K562 (cell line): ENCODE results near the gene MOK. TPM values are rescaled to one million over a fixed set of nuclear protein-coding genes. Genes with fewer than 3 reads are reported as not detected.

ENCODE experiments used
- ATAC-seq: fragments of 200-7000 bp; cut with Tn5 transposase; 3 replicates; pipeline ENCODE4 v1.9.1; 2020; ENCODE audit warnings: moderate library complexity
- BruUV-seq: library from RNA; stranded (reverse); fragments of 400-500 nt; replicated peaks from 2 replicates; lab custom pipeline; 2021; lab: Mats Ljungman, UMichigan
- CTCF ChIA-PET: fragments of 300-600 bp; formaldehyde crosslinking; extraction: SDS; loops from one replicate; lab custom pipeline; 2021; ENCODE audit warnings: low intra/inter-chr PET ratio; lab: Yijun Ruan, JAX
- POLR2A ChIA-PET: fragments of 300-600, 350-650 bp; sonication (Branson Sonifier 250); formaldehyde crosslinking; extraction: SDS; loops from one replicate; lab custom pipeline; 2021; ENCODE audit warnings: antibody characterized with exemption, inconsistent platforms; lab: Yijun Ruan, JAX
- DNase-seq, 4 experiments: peaks; one replicate each; pipeline versions ENCODE4 v3.0.0 to v3.0.0-alpha.2; 2011 to 2018; ENCODE audit warnings: low spot score in 3 of 4, mixed read lengths in 3 of 4; ENCODE audit errors: extremely low read depth in 1 of 4
- FAIRE-seq: peaks from 2 replicates; lab custom pipeline; 2011; peaks lifted over from hg19 to GRCh38; lab: Jason Lieb, UNC
- H2AFZ ChIP-seq: 2 replicates; pipeline ENCODE4 v1.6.0; 2011; ENCODE audit warnings: low read depth, low read length, control low read depth, inconsistent platforms
- H3K27ac ChIP-seq: fragments of 200-600 bp; 3 replicates; pipeline ENCODE4 v1.8.0; 2011; ENCODE audit warnings: low read depth, mild to moderate bottlenecking, control low read depth, inconsistent platforms, low read length, moderate library complexity, mixed read lengths; ENCODE audit errors: extremely low read depth
- H3K27me3 ChIP-seq, 2 experiments: fragments of 300-600 bp in 1 of 2; 2 replicates in 1 of 2; 3 replicates in 1 of 2; pipeline versions ENCODE4 v1.6.0 to v1.8.0; 2011; ENCODE audit warnings: inconsistent platforms in 2 of 2, low read length in 2 of 2, mild to moderate bottlenecking in 1 of 2, mixed read lengths in 1 of 2, moderate library complexity in 1 of 2; ENCODE audit not compliant: control insufficient read depth in 2 of 2, insufficient read depth in 2 of 2
- H3K36me3 ChIP-seq: fragments of 300-600 bp; 3 replicates; pipeline ENCODE4 v1.8.0; 2011; ENCODE audit warnings: mild to moderate bottlenecking, low read length, inconsistent platforms; ENCODE audit not compliant: control insufficient read depth, insufficient read depth
- H3K4me1 ChIP-seq, 2 experiments: fragments of 200-600 bp in 1 of 2; replicated peaks in 1 of 2; 2 replicates in 1 of 2; 3 replicates in 1 of 2; pipeline versions ENCODE4 v1.5.1 to v1.8.0; 2011; ENCODE audit warnings: inconsistent platforms in 2 of 2, low read length in 2 of 2, mild to moderate bottlenecking in 1 of 2, mixed read lengths in 1 of 2, moderate library complexity in 1 of 2; ENCODE audit not compliant: control insufficient read depth in 2 of 2, insufficient read depth in 2 of 2
- H3K4me2 ChIP-seq: 2 replicates; pipeline ENCODE4 v1.6.1; 2011; ENCODE audit warnings: low read length, control low read depth, inconsistent platforms, mixed read lengths; ENCODE audit not compliant: insufficient read depth
- H3K4me3 ChIP-seq: fragments of 200-600 bp; sonication (generic), shearing (Covaris generic); 2 replicates; pipeline ENCODE4 v1.5.1; 2016; ENCODE audit warnings: control low read depth, inconsistent platforms
- H3K79me2 ChIP-seq: fragments of 200-600 bp; 3 replicates; pipeline ENCODE4 v1.8.0; 2011; ENCODE audit warnings: low read length, inconsistent platforms; ENCODE audit not compliant: control insufficient read depth, insufficient read depth
- H3K9ac ChIP-seq, 2 experiments: 2 replicates each; pipeline versions ENCODE4 v1.6.0 to v1.6.1; 2011; ENCODE audit warnings: low read depth in 2 of 2, low read length in 2 of 2, control low read depth in 1 of 2, inconsistent platforms in 1 of 2, mild to moderate bottlenecking in 1 of 2, mixed read lengths in 1 of 2; ENCODE audit not compliant: insufficient read depth in 1 of 2
- H3K9me1 ChIP-seq: one replicate; pipeline ENCODE4 v1.6.0; 2011; ENCODE audit warnings: inconsistent platforms, mild to moderate bottlenecking, low read length, moderate library complexity; ENCODE audit not compliant: control insufficient read depth, insufficient read depth
- H3K9me3 ChIP-seq: replicated peaks from 2 replicates; pipeline ENCODE4 v1.5.1; 2011; ENCODE audit warnings: low read depth, low read length, inconsistent platforms; ENCODE audit not compliant: control insufficient read depth, insufficient read depth
- H4K20me1 ChIP-seq: replicated peaks from 2 replicates; pipeline ENCODE4 v1.6.1; 2011; ENCODE audit warnings: low read length, inconsistent platforms, mixed read lengths; ENCODE audit not compliant: control insufficient read depth, insufficient read depth
- TGIF2 ChIP-seq: sonication (generic); formaldehyde crosslinking; IDR thresholded peaks from 2 replicates; pipeline ENCODE4 v1.8.1; 2022; ENCODE audit warnings: mild to moderate bottlenecking, missing genetic modification reagents, moderate library complexity
- WGBS: fragments of 100-300 bp; shearing (Covaris generic); methylation state at CpG from one replicate; pipeline ENCODE4 v1.1.6; 2016; ENCODE audit warnings: low coverage, mixed read lengths; ENCODE audit not compliant: insufficient coverage; ENCODE audit errors: missing lambda C conversion rate; 5-methylcytosine and 5-hydroxymethylcytosine counted together
- in situ Hi-C: fragments of 300-500 bp; cut with MboI; formaldehyde crosslinking; loops from 4 replicates; pipeline ENCODE4 v1.15.0; 2018; ENCODE audit warnings: inconsistent platforms, mixed read lengths
- intact Hi-C: fragments of 100-400 bp; cut with micrococcal nuclease; formaldehyde crosslinking; loops from 2 replicates; pipeline ENCODE4 v1.14.2; 2022
- polyA plus RNA-seq, 8 experiments: library from polyadenylated mRNA; depleted of rRNA in 4 of 8; stranded (reverse) in 5 of 8; unstranded in 3 of 8; fragments of >200 nt; fragmentation: Nextera tagmentation in 2 of 8; fragmentation: Illumina TruSeq in 1 of 8; extraction: Ambion mirVana in 2 of 8; extraction: Trizol in 1 of 8; gene quantifications; 2 replicates each; pipeline versions ENCODE4 v1.2.1 to v1.2.3, GENCODE V29; 2011 to 2014; ENCODE audit warnings: inconsistent platforms in 1 of 8, missing spikeins in 1 of 8
- total RNA-seq, 7 experiments: library from RNA; depleted of rRNA in 6 of 7; stranded (reverse); fragments of >200 nt in 6 of 7; fragmentation: Illumina TruSeq in 2 of 7; extraction: Trizol in 2 of 7; gene quantifications; 2 replicates each; pipeline versions ENCODE4 v1.2.1 to v1.2.3, GENCODE V29; 2011 to 2021; ENCODE audit warnings: low replicate concordance in 1 of 7
- TF ChIP-seq, protein P1 (sequence below), 3 experiments: IDR thresholded peaks in 2 of 3; conservative IDR thresholded peaks in 1 of 3; 2 replicates each; pipeline ENCODE4 v1.5.1; 2011 to 2012; ENCODE audit warnings: low read length in 3 of 3, mild to moderate bottlenecking in 3 of 3, control low read depth in 2 of 3, improper control_type of control experiment in 1 of 3, inconsistent platforms in 1 of 3, low read depth in 1 of 3, mixed read lengths in 1 of 3, moderate library complexity in 1 of 3; ENCODE audit not compliant: insufficient read depth in 2 of 3

The MOK gene
- total and polyA plus RNA-seq, 9 of the 15 experiments (the other 6 are each of a cell fraction or from before 2014, with no cell fraction given): 1.3 to 8.4 (median 5.3) TPM

DNA sequence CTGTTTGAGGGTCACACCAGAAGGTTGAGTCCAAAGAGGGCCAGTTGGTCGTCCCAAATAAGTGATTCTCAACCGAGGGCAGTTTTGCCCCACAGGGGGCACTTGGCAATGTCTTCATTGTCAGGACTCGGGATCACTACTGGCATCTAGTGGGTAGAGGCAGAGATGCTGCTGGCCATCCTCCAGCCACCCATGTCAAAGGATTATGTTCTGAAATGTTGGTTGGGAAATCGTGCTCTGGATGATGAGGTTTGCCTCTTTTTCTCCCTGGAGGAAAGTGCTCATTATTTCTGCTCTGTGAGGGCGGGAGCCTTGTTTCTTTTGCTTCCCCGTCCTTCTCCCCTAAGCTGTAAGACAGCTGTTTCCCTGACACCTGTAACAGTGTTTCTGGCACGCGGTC, 18.1 kb upstream of the MOK start:
- 59% methylated on average over 8 of the region's 8 CpGs for WGBS
- ATAC-seq (no peak), DNase-seq (no peak), FAIRE-seq (no peak)
- H3K27ac ChIP-seq: no peak overlapping the region
- no peak overlapping the region for H3K4me3 ChIP-seq
- BruUV-seq: no TSS peak
- no peaks in the 10 kb centered on the region for H3K9me1 ChIP-seq
- peaks cover 14% of the 10 kb centered on the region; the same call in 2 of the 3 replicates for H3K36me3 ChIP-seq
- no peaks in the 10 kb centered on the region for H3K9me3 ChIP-seq
- no peak overlapping the region for H2AFZ ChIP-seq
- TF ChIP-seq, protein P1, sequence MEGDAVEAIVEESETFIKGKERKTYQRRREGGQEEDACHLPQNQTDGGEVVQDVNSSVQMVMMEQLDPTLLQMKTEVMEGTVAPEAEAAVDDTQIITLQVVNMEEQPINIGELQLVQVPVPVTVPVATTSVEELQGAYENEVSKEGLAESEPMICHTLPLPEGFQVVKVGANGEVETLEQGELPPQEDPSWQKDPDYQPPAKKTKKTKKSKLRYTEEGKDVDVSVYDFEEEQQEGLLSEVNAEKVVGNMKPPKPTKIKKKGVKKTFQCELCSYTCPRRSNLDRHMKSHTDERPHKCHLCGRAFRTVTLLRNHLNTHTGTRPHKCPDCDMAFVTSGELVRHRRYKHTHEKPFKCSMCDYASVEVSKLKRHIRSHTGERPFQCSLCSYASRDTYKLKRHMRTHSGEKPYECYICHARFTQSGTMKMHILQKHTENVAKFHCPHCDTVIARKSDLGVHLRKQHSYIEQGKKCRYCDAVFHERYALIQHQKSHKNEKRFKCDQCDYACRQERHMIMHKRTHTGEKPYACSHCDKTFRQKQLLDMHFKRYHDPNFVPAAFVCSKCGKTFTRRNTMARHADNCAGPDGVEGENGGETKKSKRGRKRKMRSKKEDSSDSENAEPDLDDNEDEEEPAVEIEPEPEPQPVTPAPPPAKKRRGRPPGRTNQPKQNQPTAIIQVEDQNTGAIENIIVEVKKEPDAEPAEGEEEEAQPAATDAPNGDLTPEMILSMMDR (IDR thresholded peaks at IDR 0.05 in 2 of 3, conservative IDR thresholded peaks at IDR 0.05 in 1 of 3; ENCODE audit: insufficient read depth in 2 of 3, low read depth in 1 of 3, low read length in 3 of 3): peak; percentile 18 to 64 (median 41); a peak in 4 of 6 replicates
- TF ChIP-seq TGIF2 (CRISPR knock-in tag): no peak
- no peaks in the 10 kb centered on the region for H4K20me1 ChIP-seq
- CTCF ChIA-PET: no interaction called here
- intact Hi-C loops: no loop called here
- no peaks in the 10 kb centered on the region for H3K27me3 ChIP-seq
- POLR2A ChIA-PET: no interaction called here
- H3K4me2 ChIP-seq: no peak overlapping the region
- in situ Hi-C loops: loop anchor here (10.0 kb wide), 1 partner anchor 192 kb away; no protein-coding TSS in a partner anchor
- peaks cover 12 to 24% of the 10 kb centered on the region in 2 experiments; a peak in 4 of 5 replicates for H3K4me1 ChIP-seq
- peaks cover 15% of the 10 kb centered on the region for H3K79me2 ChIP-seq
- no peak overlapping the region for H3K9ac ChIP-seq
